PC-9 (cell line): ENCODE data around the gene GATA6.

Experiments used
- EZH2 ChIP-seq: fragments of 200-600 bp; sonication (generic); IDR thresholded peaks from 2 replicates; pipeline ENCODE4 v1.8.0; 2017; ENCODE audit warnings: antibody characterized with exemption, low read depth
- TF ChIP-seq, protein P1 (sequence below): fragments of 200-600 bp; sonication (generic); conservative IDR thresholded peaks from 2 replicates; pipeline ENCODE4 v1.6.1; 2017; ENCODE audit warnings: mixed run types, antibody characterized with exemption, mild to moderate bottlenecking, moderate library complexity

- TF ChIP-seq, protein P1, sequence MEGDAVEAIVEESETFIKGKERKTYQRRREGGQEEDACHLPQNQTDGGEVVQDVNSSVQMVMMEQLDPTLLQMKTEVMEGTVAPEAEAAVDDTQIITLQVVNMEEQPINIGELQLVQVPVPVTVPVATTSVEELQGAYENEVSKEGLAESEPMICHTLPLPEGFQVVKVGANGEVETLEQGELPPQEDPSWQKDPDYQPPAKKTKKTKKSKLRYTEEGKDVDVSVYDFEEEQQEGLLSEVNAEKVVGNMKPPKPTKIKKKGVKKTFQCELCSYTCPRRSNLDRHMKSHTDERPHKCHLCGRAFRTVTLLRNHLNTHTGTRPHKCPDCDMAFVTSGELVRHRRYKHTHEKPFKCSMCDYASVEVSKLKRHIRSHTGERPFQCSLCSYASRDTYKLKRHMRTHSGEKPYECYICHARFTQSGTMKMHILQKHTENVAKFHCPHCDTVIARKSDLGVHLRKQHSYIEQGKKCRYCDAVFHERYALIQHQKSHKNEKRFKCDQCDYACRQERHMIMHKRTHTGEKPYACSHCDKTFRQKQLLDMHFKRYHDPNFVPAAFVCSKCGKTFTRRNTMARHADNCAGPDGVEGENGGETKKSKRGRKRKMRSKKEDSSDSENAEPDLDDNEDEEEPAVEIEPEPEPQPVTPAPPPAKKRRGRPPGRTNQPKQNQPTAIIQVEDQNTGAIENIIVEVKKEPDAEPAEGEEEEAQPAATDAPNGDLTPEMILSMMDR = no peak
- TF ChIP-seq EZH2 = no peak
Measured at GRCh38 chr18:22226801-22227200, 57.4 kb downstream of the GATA6 start.
